ENCODE results near the gene EXOC4.

The EXOC4 gene

GRCh38 chr7:133479456-133480065 is 226.7 kb downstream of the EXOC4 start:
- H3K36me3 ChIP-seq (ENCODE audit: insufficient read depth, low read length), result peaks cover 5% of the 10 kb centered on the region
- no peak overlapping the region for H3K4me3 ChIP-seq (ENCODE audit: low read length)
- H2AFZ ChIP-seq (ENCODE audit: low read depth, low read length), result no peak overlapping the region
- H3K27me3 ChIP-seq (ENCODE audit: insufficient read depth, low read length), result no peaks in the 10 kb centered on the region
- peaks cover 4% of the 10 kb centered on the region for H3K4me1 ChIP-seq (ENCODE audit: insufficient read depth, low read length)
- H3K9me3 ChIP-seq (ENCODE audit: low read length), result no peaks in the 10 kb centered on the region

DNA sequence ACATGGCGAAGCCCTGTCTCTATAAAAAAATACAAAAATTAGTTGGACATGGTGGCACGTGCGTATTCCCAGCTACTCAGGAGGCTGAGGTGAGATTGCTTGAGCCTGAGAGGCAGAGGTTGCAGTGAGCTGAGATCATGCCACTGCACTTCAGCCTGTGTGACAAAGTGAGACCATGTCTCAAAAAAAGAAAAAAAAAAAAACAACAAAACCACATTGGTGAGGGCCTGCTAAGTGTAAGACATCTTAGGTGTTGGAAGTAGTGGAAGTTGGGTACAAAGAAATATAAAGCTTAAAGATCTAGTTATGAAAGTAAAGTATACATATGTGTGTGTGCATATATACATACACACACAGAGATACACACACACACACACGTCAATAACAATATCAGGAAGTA is 228.0 kb downstream of the EXOC4 start:
- Histone ChIP-seq H3K36me3 (ENCODE audit: insufficient read depth, low read length) (peaks cover 5% of the 10 kb centered on the region), H3K27me3 (ENCODE audit: insufficient read depth, low read length) (no peaks in the 10 kb centered on the region), H3K4me3 (ENCODE audit: low read length) (no peak overlapping the region), H3K9me3 (ENCODE audit: low read length) (no peaks in the 10 kb centered on the region), H2AFZ (ENCODE audit: low read depth, low read length) (no peak overlapping the region), H3K4me1 (ENCODE audit: insufficient read depth, low read length) (peaks cover 4% of the 10 kb centered on the region)

GRCh38 chr7:133481676-133482075 is 228.8 kb downstream of the EXOC4 start:
- Histone ChIP-seq H3K27me3 (ENCODE audit: insufficient read depth, low read length) (no peaks in the 10 kb centered on the region), H3K4me1 (ENCODE audit: insufficient read depth, low read length) (peaks cover 4% of the 10 kb centered on the region), H3K9me3 (ENCODE audit: low read length) (no peaks in the 10 kb centered on the region), H2AFZ (ENCODE audit: low read depth, low read length) (no peak overlapping the region), H3K4me3 (ENCODE audit: low read length) (no peak overlapping the region), H3K36me3 (ENCODE audit: insufficient read depth, low read length) (peaks cover 5% of the 10 kb centered on the region)

GRCh38 chr7:133482599-133482998 is 229.7 kb downstream of the EXOC4 start:
- Histone ChIP-seq H3K27me3 (ENCODE audit: insufficient read depth, low read length) (no peaks in the 10 kb centered on the region), H3K36me3 (ENCODE audit: insufficient read depth, low read length) (peaks cover 5% of the 10 kb centered on the region), H3K4me1 (ENCODE audit: insufficient read depth, low read length) (peaks cover 4% of the 10 kb centered on the region)

DNA sequence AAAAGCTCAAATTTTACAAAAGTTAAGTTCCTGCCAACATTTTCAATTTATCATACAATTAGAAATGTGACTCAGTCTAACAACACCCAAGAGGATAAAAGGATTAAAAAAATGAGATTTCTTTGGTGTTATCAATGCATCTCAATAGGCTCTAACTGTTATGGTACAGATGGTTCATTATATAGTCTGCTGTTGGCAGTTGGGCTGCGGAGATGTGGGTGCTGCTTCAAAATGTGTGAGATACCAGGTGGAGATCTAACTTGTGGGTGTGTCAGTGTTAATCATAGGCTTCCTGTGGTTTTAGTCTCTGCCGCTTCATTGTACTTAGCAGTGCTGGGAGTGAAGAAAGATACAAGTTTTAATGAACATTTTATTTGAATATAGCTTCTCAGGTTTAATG is 231.2 kb downstream of the EXOC4 start:
- Histone ChIP-seq H2AFZ (ENCODE audit: low read depth, low read length) (no peak overlapping the region), H3K9me3 (ENCODE audit: low read length) (no peaks in the 10 kb centered on the region), H3K4me3 (ENCODE audit: low read length) (no peak overlapping the region), H3K36me3 (ENCODE audit: insufficient read depth, low read length) (peaks cover 5% of the 10 kb centered on the region), H3K4me1 (ENCODE audit: insufficient read depth, low read length) (no peaks in the 10 kb centered on the region), H3K27me3 (ENCODE audit: insufficient read depth, low read length) (no peaks in the 10 kb centered on the region)

More at GRCh38 chr7:133482599-133482998, 229.7 kb downstream of the EXOC4 start:
- Histone ChIP-seq H2AFZ (ENCODE audit: low read depth, low read length) (no peak overlapping the region), H3K9me3 (ENCODE audit: low read length) (no peaks in the 10 kb centered on the region), H3K4me3 (ENCODE audit: low read length) (no peak overlapping the region)

GRCh38 chr7:133489906-133490305 is 237.0 kb downstream of the EXOC4 start:
- no peak overlapping the region for H2AFZ ChIP-seq (ENCODE audit: low read depth, low read length)
- H3K36me3 ChIP-seq (ENCODE audit: insufficient read depth, low read length), result peaks cover 4% of the 10 kb centered on the region
- H3K4me3 ChIP-seq (ENCODE audit: low read length), result no peak overlapping the region
- H3K4me1 ChIP-seq (ENCODE audit: insufficient read depth, low read length), result no peaks in the 10 kb centered on the region
- no peaks in the 10 kb centered on the region for H3K9me3 ChIP-seq (ENCODE audit: low read length)
- no peaks in the 10 kb centered on the region for H3K27me3 ChIP-seq (ENCODE audit: insufficient read depth, low read length)

DNA sequence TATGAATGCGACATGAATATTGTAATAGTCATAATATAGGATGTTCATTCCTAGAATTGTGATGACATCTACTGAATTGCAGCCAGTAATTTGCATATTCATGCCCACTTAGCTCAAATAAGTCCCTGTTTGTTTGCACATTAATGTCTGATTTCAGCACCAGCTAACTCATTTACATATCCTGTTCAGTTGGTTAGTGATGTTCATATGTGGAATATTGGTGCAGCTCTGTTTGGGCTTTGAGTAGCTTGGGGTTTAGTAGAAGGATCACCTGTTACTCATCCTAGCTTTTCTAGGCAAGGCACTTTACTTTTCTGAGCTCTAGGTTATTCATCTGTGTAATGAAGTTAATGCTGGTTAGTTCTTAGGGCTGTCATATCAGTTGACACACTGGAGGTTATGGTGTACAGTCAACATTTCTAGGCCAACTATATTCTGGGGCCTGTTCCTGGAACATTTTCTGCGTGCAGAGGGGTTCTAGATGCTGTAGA is 238.4 kb downstream of the EXOC4 start:
- no peaks in the 10 kb centered on the region for H3K4me1 ChIP-seq (ENCODE audit: insufficient read depth, low read length)
- H2AFZ ChIP-seq (ENCODE audit: low read depth, low read length), result no peak overlapping the region
- H3K27me3 ChIP-seq (ENCODE audit: insufficient read depth, low read length), result no peaks in the 10 kb centered on the region
- peaks cover 4% of the 10 kb centered on the region for H3K36me3 ChIP-seq (ENCODE audit: insufficient read depth, low read length)
- no peak overlapping the region for H3K4me3 ChIP-seq (ENCODE audit: low read length)
- H3K9me3 ChIP-seq (ENCODE audit: low read length), result peaks cover 2% of the 10 kb centered on the region

DNA sequence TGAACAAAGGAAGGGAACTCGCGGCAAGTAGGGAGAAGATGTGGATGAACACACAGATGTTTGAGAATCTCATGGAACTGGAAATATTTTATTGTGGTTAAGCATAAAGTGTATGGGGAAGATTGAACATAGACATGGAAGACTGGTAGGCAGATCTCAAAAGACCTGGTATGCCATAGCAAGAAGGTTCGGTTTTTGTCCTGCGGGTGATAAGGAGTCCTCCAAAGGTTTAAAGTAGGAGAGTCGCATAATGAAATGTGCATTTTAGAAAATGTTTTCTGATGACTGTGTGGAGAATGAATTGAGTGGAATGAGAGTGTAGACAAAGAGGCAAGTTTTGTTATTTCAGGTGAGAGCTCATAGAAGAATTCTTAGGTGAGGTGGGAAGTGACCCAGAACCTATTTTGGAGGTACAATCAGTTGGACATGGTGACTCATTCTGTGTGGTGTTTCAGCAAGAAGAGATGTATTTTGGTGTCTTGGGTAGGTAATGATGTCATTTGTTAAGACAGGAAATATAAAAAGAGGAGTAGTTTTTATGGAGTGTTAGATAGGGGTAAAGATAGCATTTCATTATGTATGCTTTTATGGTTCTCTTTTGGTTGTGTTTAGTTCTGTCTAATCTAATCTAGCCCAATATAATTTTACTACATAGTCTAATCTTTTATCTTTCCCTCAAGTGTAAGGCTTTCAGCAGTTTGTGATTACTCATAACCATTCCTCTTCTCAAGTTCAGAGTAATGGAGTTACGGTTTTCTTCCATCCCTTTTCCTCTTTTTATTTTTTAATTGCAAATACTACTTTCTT is 239.2 kb downstream of the EXOC4 start:
- H3K27me3 ChIP-seq (ENCODE audit: insufficient read depth, low read length), result no peaks in the 10 kb centered on the region
- peaks cover 2% of the 10 kb centered on the region for H3K9me3 ChIP-seq (ENCODE audit: low read length)
- no peak overlapping the region for H3K4me3 ChIP-seq (ENCODE audit: low read length)
- H3K36me3 ChIP-seq (ENCODE audit: insufficient read depth, low read length), result peaks cover 4% of the 10 kb centered on the region
- H2AFZ ChIP-seq (ENCODE audit: low read depth, low read length), result no peak overlapping the region
- H3K4me1 ChIP-seq (ENCODE audit: insufficient read depth, low read length), result no peaks in the 10 kb centered on the region

DNA sequence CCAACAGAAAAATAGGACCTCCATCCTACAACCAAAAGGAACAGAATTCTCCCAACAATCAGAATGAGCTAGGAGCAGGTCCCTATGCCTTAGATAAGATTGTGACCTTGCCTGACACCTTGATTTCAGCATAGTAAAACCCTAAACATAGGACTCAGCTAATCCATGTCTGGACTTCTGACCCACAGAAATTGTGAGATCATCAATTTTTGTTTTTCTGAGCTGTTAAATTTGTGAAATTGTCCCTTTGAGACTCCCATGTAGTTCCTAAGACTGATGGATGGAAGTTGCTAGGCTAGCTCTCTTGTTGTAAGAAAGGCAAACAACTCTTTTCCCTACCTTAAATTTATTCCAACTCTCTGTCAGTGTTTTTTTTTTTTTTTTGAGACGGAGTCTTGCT is 244.2 kb downstream of the EXOC4 start:
- Histone ChIP-seq H3K4me3 (ENCODE audit: low read length) (no peak overlapping the region), H3K9me3 (ENCODE audit: low read length) (peaks cover 7% of the 10 kb centered on the region), H3K27me3 (ENCODE audit: insufficient read depth, low read length) (no peaks in the 10 kb centered on the region), H3K4me1 (ENCODE audit: insufficient read depth, low read length) (peaks cover 19% of the 10 kb centered on the region), H2AFZ (ENCODE audit: low read depth, low read length) (no peak overlapping the region), H3K36me3 (ENCODE audit: insufficient read depth, low read length) (no peaks in the 10 kb centered on the region)

DNA sequence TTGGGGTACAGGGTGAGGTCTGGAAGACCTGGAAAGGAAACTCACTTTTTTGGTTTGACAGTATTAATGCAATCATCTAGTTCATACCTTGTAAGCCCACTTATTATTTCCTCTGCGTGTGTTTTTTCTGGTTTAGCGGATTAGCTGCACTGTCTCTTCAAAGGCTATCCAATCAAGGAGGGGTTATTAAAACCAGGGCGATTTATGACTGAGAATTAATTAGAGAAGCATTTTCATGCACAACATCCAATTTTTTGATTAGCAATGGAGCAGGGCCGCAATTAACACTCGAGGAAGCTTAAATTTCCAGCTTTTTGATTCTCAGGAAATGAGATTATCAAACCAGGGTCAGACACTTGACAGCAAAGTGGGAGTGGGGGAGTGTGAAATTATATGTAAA is 248.9 kb downstream of the EXOC4 start:
- H3K9me3 ChIP-seq (ENCODE audit: low read length), result peaks cover 5% of the 10 kb centered on the region
- no peaks in the 10 kb centered on the region for H3K36me3 ChIP-seq (ENCODE audit: insufficient read depth, low read length)
- H3K27me3 ChIP-seq (ENCODE audit: insufficient read depth, low read length), result no peaks in the 10 kb centered on the region
- H3K4me1 ChIP-seq (ENCODE audit: insufficient read depth, low read length), result peaks cover 36% of the 10 kb centered on the region
- H3K4me3 ChIP-seq (ENCODE audit: low read length), result no peak overlapping the region
- no peak overlapping the region for H2AFZ ChIP-seq (ENCODE audit: low read depth, low read length)

DNA sequence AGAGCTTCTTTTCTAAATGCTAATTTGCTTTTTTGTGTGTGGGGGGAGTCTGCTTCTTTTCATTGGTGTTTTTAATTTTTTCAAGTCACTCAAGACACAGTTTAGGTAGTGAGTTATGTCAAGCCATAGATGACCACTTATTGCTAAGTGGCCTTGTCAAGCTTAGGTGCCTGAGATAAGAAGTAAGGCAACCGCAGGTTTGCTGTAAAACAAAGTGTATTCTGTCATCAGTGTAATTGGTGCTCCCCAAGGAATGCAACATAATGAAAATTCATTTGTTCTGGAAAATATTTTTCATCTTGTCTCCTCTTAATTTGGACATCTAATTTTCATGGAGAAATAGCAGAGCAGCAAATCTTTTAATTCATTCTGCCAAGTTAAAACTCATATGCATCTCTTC is 249.6 kb downstream of the EXOC4 start:
- H3K4me1 ChIP-seq (ENCODE audit: insufficient read depth, low read length), result peaks cover 36% of the 10 kb centered on the region
- H3K4me3 ChIP-seq (ENCODE audit: low read length), result no peak overlapping the region
- H3K9me3 ChIP-seq (ENCODE audit: low read length), result peaks cover 3% of the 10 kb centered on the region
- no peak overlapping the region for H2AFZ ChIP-seq (ENCODE audit: low read depth, low read length)
- no peaks in the 10 kb centered on the region for H3K36me3 ChIP-seq (ENCODE audit: insufficient read depth, low read length)
- no peaks in the 10 kb centered on the region for H3K27me3 ChIP-seq (ENCODE audit: insufficient read depth, low read length)

GRCh38 chr7:133502972-133503371 is 250.1 kb downstream of the EXOC4 start:
- Histone ChIP-seq H3K36me3 (ENCODE audit: insufficient read depth, low read length) (no peaks in the 10 kb centered on the region), H3K9me3 (ENCODE audit: low read length) (no peaks in the 10 kb centered on the region), H3K27me3 (ENCODE audit: insufficient read depth, low read length) (no peaks in the 10 kb centered on the region), H3K4me1 (ENCODE audit: insufficient read depth, low read length) (peaks cover 36% of the 10 kb centered on the region), H3K4me3 (ENCODE audit: low read length) (no peak overlapping the region), H2AFZ (ENCODE audit: low read depth, low read length) (no peak overlapping the region)

- Histone ChIP-seq H3K27me3 (ENCODE audit: insufficient read depth, low read length) (no peaks in the 10 kb centered on the region), H3K9me3 (ENCODE audit: low read length) (no peaks in the 10 kb centered on the region), H3K4me1 (ENCODE audit: insufficient read depth, low read length) (peaks cover 36% of the 10 kb centered on the region), H3K4me3 (ENCODE audit: low read length) (no peak overlapping the region), H3K36me3 (ENCODE audit: insufficient read depth, low read length) (no peaks in the 10 kb centered on the region), H2AFZ (ENCODE audit: low read depth, low read length) (no peak overlapping the region)
Observed at GRCh38 chr7:133504825-133505224, 251.9 kb downstream of the EXOC4 start.
